ENCODE measurements around the gene PHACTR1.

DNA sequence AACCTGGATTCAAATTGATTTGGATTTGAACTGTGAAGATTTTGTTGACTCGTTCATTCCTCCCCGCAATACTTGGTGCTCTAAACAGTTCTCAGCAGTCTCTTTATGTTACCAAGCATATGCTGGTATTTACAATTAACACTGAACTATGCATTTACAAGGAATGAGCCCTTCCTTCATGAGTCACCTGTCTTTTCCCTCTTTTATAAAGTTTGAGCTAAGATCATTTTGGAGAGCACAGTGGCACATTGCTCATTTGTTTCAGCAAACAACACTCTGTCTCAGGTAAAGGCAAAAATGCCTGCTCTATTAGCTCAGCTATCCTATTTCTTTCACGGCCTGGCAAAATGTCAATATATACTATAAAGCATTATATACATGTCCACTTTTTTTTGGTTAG is 285.4 kb downstream of the PHACTR1 start:
- TF ChIP-seq, protein P1, sequence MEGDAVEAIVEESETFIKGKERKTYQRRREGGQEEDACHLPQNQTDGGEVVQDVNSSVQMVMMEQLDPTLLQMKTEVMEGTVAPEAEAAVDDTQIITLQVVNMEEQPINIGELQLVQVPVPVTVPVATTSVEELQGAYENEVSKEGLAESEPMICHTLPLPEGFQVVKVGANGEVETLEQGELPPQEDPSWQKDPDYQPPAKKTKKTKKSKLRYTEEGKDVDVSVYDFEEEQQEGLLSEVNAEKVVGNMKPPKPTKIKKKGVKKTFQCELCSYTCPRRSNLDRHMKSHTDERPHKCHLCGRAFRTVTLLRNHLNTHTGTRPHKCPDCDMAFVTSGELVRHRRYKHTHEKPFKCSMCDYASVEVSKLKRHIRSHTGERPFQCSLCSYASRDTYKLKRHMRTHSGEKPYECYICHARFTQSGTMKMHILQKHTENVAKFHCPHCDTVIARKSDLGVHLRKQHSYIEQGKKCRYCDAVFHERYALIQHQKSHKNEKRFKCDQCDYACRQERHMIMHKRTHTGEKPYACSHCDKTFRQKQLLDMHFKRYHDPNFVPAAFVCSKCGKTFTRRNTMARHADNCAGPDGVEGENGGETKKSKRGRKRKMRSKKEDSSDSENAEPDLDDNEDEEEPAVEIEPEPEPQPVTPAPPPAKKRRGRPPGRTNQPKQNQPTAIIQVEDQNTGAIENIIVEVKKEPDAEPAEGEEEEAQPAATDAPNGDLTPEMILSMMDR (IDR thresholded peaks at IDR 0.05; ENCODE audit: low read depth, low read length, missing input control) = no peak
- TF ChIP-seq, protein P2, sequence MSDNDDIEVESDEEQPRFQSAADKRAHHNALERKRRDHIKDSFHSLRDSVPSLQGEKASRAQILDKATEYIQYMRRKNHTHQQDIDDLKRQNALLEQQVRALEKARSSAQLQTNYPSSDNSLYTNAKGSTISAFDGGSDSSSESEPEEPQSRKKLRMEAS (IDR thresholded peaks at IDR 0.05) = no peak
- TF ChIP-seq, protein P3, sequence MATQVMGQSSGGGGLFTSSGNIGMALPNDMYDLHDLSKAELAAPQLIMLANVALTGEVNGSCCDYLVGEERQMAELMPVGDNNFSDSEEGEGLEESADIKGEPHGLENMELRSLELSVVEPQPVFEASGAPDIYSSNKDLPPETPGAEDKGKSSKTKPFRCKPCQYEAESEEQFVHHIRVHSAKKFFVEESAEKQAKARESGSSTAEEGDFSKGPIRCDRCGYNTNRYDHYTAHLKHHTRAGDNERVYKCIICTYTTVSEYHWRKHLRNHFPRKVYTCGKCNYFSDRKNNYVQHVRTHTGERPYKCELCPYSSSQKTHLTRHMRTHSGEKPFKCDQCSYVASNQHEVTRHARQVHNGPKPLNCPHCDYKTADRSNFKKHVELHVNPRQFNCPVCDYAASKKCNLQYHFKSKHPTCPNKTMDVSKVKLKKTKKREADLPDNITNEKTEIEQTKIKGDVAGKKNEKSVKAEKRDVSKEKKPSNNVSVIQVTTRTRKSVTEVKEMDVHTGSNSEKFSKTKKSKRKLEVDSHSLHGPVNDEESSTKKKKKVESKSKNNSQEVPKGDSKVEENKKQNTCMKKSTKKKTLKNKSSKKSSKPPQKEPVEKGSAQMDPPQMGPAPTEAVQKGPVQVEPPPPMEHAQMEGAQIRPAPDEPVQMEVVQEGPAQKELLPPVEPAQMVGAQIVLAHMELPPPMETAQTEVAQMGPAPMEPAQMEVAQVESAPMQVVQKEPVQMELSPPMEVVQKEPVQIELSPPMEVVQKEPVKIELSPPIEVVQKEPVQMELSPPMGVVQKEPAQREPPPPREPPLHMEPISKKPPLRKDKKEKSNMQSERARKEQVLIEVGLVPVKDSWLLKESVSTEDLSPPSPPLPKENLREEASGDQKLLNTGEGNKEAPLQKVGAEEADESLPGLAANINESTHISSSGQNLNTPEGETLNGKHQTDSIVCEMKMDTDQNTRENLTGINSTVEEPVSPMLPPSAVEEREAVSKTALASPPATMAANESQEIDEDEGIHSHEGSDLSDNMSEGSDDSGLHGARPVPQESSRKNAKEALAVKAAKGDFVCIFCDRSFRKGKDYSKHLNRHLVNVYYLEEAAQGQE (IDR thresholded peaks at IDR 0.05) = no peak
- no peak for TF ChIP-seq TAF1 (conservative IDR thresholded peaks at IDR 0.05)
- no peak for TF ChIP-seq YY1 (IDR thresholded peaks at IDR 0.05)
- TF ChIP-seq JUND (IDR thresholded peaks at IDR 0.05) = no peak
- no peak for TF ChIP-seq EGR1 (IDR thresholded peaks at IDR 0.05; ENCODE audit: low read depth in 2 of 2)
- no peak for TF ChIP-seq SP1 (IDR thresholded peaks at IDR 0.05)
- TF ChIP-seq GABPA (IDR thresholded peaks at IDR 0.05 in 1 of 2, conservative IDR thresholded peaks at IDR 0.05 in 1 of 2) = no peak
- no peak for TF ChIP-seq FOXA1 (IDR thresholded peaks at IDR 0.05)
- TF ChIP-seq RXRA (IDR thresholded peaks at IDR 0.05) = no peak
- TF ChIP-seq, protein P4, sequence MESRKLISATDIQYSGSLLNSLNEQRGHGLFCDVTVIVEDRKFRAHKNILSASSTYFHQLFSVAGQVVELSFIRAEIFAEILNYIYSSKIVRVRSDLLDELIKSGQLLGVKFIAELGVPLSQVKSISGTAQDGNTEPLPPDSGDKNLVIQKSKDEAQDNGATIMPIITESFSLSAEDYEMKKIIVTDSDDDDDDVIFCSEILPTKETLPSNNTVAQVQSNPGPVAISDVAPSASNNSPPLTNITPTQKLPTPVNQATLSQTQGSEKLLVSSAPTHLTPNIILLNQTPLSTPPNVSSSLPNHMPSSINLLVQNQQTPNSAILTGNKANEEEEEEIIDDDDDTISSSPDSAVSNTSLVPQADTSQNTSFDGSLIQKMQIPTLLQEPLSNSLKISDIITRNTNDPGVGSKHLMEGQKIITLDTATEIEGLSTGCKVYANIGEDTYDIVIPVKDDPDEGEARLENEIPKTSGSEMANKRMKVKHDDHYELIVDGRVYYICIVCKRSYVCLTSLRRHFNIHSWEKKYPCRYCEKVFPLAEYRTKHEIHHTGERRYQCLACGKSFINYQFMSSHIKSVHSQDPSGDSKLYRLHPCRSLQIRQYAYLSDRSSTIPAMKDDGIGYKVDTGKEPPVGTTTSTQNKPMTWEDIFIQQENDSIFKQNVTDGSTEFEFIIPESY (IDR thresholded peaks at IDR 0.05) = no peak
- TF ChIP-seq, protein P5, sequence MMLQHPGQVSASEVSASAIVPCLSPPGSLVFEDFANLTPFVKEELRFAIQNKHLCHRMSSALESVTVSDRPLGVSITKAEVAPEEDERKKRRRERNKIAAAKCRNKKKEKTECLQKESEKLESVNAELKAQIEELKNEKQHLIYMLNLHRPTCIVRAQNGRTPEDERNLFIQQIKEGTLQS (IDR thresholded peaks at IDR 0.05) = no peak

All from liver (tissue), 3 donors.